Measurements from ENCODE around the gene PFKL.
"Not testable (repeated sequence)": the region's sequence is repeated elsewhere in the genome, so short reads cannot be mapped to it uniquely, and the experiment has no call there.

PFKL gene

GRCh38 chr21:44349416-44349846 is 49.6 kb downstream of the PFKL start:
- DNase-seq: no peak

GRCh38 chr21:44349847-44350772 is 50.3 kb downstream of the PFKL start:
- DNase-seq: no peak

- DNase-seq: no peak
Measured at GRCh38 chr21:44350773-44351481, 51.1 kb downstream of the PFKL start.

GRCh38 chr21:44351535-44352252 is 51.8 kb downstream of the PFKL start:
- no peak for DNase-seq

GRCh38 chr21:44352253-44352860 is 52.5 kb downstream of the PFKL start:
- DNase-seq: no peak

- peak; percentile 33 to 43 for DNase-seq
Measured at GRCh38 chr21:44353191-44353970, 53.5 kb downstream of the PFKL start, which contains the start of gene TRPM2. Gene TRPM2, plus strand, starts transcription at chr21:44353621. Its CDS starts 80 bp downstream, at chr21:44353701.

- peak in 1 of 2 donors; percentile 30 for DNase-seq
Measured at GRCh38 chr21:44354001-44354405, 54.1 kb downstream of the PFKL start.

GRCh38 chr21:44354775-44355771 is 55.2 kb downstream of the PFKL start:
- DNase-seq: peak in 1 of 2 donors; percentile 21

GRCh38 chr21:44356160-44356559 is 56.3 kb downstream of the PFKL start:
- DNase-seq: no peak

- peak in 1 of 2 donors; percentile 21 for DNase-seq
Measured at GRCh38 chr21:44356636-44357035, 56.8 kb downstream of the PFKL start.

- no peak for DNase-seq
Measured at GRCh38 chr21:44357064-44357837, 57.4 kb downstream of the PFKL start.

GRCh38 chr21:44359396-44359795 is 59.5 kb downstream of the PFKL start:
- no peak for DNase-seq

- no peak for DNase-seq
Measured at GRCh38 chr21:44360159-44360558, 60.3 kb downstream of the PFKL start.

GRCh38 chr21:44361903-44362302 is 62.0 kb downstream of the PFKL start:
- DNase-seq: not testable (repeated sequence)

- DNase-seq: no peak
Measured at GRCh38 chr21:44363278-44363677, 63.4 kb downstream of the PFKL start.

GRCh38 chr21:44364151-44365053 is 64.5 kb downstream of the PFKL start:
- no peak for DNase-seq

GRCh38 chr21:44365251-44365966 is 65.6 kb downstream of the PFKL start:
- DNase-seq: no peak

Data from CD4-positive, alpha-beta T cell treated with Interleukin-4 for 1 hour (primary cell).